ENCODE data around the gene ATG9B. TPM values are rescaled to one million over a fixed set of nuclear protein-coding genes. Genes with fewer than 3 reads are reported as not detected.

ATG9B gene
- total and polyA plus RNA-seq, 9 of the 15 experiments (the other 6 are each of a cell fraction or from before 2014, with no cell fraction given) = 0.29 to 8.0 (median 2.1) TPM

GRCh38 chr7:150973571-150974451 is 50.5 kb downstream of the ATG9B start (continued):
- TF ChIP-seq ZNF76 (CRISPR knock-in tag; IDR thresholded peaks at IDR 0.05; ENCODE audit: borderline replicate concordance) (0 out of 2 replicates have a peak, but pooled peaks have one; percentile 30), ZNF175 (CRISPR knock-in tag; IDR thresholded peaks at IDR 0.05; ENCODE audit: low read depth) (no peak), TRIM28 (IDR thresholded peaks at IDR 0.05) (no peak), EZH2 (IDR thresholded peaks at IDR 0.05; ENCODE audit: borderline replicate concordance, low read depth, low read length) (no peak), SAP30 (IDR thresholded peaks at IDR 0.05; ENCODE audit: borderline replicate concordance, insufficient read depth, low read depth, low read length, poor library complexity, severe bottlenecking) (no peak), ZNF766 (CRISPR knock-in tag; conservative IDR thresholded peaks at IDR 0.05) (no peak), ZNF239 (CRISPR knock-in tag; IDR thresholded peaks at IDR 0.05) (no peak), JUND (IDR thresholded peaks at IDR 0.05; ENCODE audit: borderline replicate concordance, low read depth, low read length) (no peak), JUND (tag; IDR thresholded peaks at IDR 0.05; ENCODE audit: borderline replicate concordance, low read depth, low read length) (no peak), ZNF23 (CRISPR knock-in tag; IDR thresholded peaks at IDR 0.05) (no peak), ZNF444 (CRISPR knock-in tag; IDR thresholded peaks at IDR 0.05) (no peak), C11orf30 (IDR thresholded peaks at IDR 0.05; ENCODE audit: low read depth) (no peak), FOXJ3 (CRISPR knock-in tag; IDR thresholded peaks at IDR 0.05) (no peak), LCOR (CRISPR knock-in tag; IDR thresholded peaks at IDR 0.05) (no peak), CBFA2T2 (conservative IDR thresholded peaks at IDR 0.05) (no peak), DLX4 (CRISPR knock-in tag; IDR thresholded peaks at IDR 0.05) (no peak), CEBPB (tag; IDR thresholded peaks at IDR 0.05) (no peak), ATF6 (CRISPR knock-in tag; IDR thresholded peaks at IDR 0.05) (0 out of 2 replicates have a peak, but pooled peaks have one; percentile 7), FIP1L1 (IDR thresholded peaks at IDR 0.05; ENCODE audit: low read depth, low read length, poor library complexity, severe bottlenecking) (no peak)
- TF ChIP-seq, protein P1, sequence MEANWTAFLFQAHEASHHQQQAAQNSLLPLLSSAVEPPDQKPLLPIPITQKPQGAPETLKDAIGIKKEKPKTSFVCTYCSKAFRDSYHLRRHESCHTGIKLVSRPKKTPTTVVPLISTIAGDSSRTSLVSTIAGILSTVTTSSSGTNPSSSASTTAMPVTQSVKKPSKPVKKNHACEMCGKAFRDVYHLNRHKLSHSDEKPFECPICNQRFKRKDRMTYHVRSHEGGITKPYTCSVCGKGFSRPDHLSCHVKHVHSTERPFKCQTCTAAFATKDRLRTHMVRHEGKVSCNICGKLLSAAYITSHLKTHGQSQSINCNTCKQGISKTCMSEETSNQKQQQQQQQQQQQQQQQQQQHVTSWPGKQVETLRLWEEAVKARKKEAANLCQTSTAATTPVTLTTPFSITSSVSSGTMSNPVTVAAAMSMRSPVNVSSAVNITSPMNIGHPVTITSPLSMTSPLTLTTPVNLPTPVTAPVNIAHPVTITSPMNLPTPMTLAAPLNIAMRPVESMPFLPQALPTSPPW (CRISPR knock-in tag; IDR thresholded peaks at IDR 0.05) = no peak
